ENCODE data around the gene SPOCK2.
A peak's percentile ranks its signal among the peaks of the same experiment; 100 is the strongest.

SPOCK2 gene

GRCh38 chr10:72088889-72089575, 681 bp upstream of the SPOCK2 start:
- DNase-seq = no peak
- H3K36me3 ChIP-seq = no peaks in the 10 kb centered on the region
- TF ChIP-seq CTCF (IDR thresholded peaks at IDR 0.05; ENCODE audit: low read depth, low read length) = no peak
- H3K27me3 ChIP-seq (ENCODE audit: insufficient read depth, low read depth, severe bottlenecking) = no peaks in the 10 kb centered on the region
- H3K27ac ChIP-seq = no peak overlapping the region
- no peak overlapping the region for H3K4me3 ChIP-seq (ENCODE audit: low read depth, low read length)
- H3K9me3 ChIP-seq (ENCODE audit: severe bottlenecking) = no peaks in the 10 kb centered on the region

- Histone ChIP-seq H3K27ac (no peak overlapping the region), H3K4me3 (ENCODE audit: low read depth, low read length) (no peak overlapping the region), H3K27me3 (ENCODE audit: insufficient read depth, low read depth, severe bottlenecking) (no peaks in the 10 kb centered on the region), H3K36me3 (no peaks in the 10 kb centered on the region), H3K9me3 (ENCODE audit: severe bottlenecking) (no peaks in the 10 kb centered on the region)
- DNase-seq = no peak
- TF ChIP-seq CTCF (IDR thresholded peaks at IDR 0.05; ENCODE audit: low read depth, low read length) = no peak
Observed at GRCh38 chr10:72087392-72087968, 871 bp downstream of the SPOCK2 start.

GRCh38 chr10:72086466-72087391, 1.6 kb downstream of the SPOCK2 start:
- no peak for DNase-seq
- Histone ChIP-seq H3K4me3 (ENCODE audit: low read depth, low read length) (no peak overlapping the region), H3K36me3 (no peaks in the 10 kb centered on the region), H3K27me3 (ENCODE audit: insufficient read depth, low read depth, severe bottlenecking) (no peaks in the 10 kb centered on the region), H3K9me3 (ENCODE audit: severe bottlenecking) (no peaks in the 10 kb centered on the region), H3K27ac (no peak overlapping the region)
- no peak for TF ChIP-seq CTCF (IDR thresholded peaks at IDR 0.05; ENCODE audit: low read depth, low read length)

GRCh38 chr10:72085864-72086465, 2.4 kb downstream of the SPOCK2 start:
- H3K27me3 ChIP-seq (ENCODE audit: insufficient read depth, low read depth, severe bottlenecking) = no peaks in the 10 kb centered on the region
- H3K27ac ChIP-seq = peak overlapping the region; percentile 14; the same call in 1 of the 2 replicates

GRCh38 chr10:72085166-72085565, 3.2 kb downstream of the SPOCK2 start:
- Histone ChIP-seq H3K27ac (peak overlapping the region; percentile 53), H3K27me3 (ENCODE audit: insufficient read depth, low read depth, severe bottlenecking) (no peaks in the 10 kb centered on the region), H3K9me3 (ENCODE audit: severe bottlenecking) (no peaks in the 10 kb centered on the region), H3K36me3 (no peaks in the 10 kb centered on the region), H3K4me3 (ENCODE audit: low read depth, low read length) (no peak overlapping the region)
- no peak for TF ChIP-seq CTCF (IDR thresholded peaks at IDR 0.05; ENCODE audit: low read depth, low read length)
- peak; percentile 88 for DNase-seq

More at GRCh38 chr10:72085864-72086465, 2.4 kb downstream of the SPOCK2 start:
- H3K9me3 ChIP-seq (ENCODE audit: severe bottlenecking) = no peaks in the 10 kb centered on the region
- no peak for DNase-seq
- TF ChIP-seq CTCF (IDR thresholded peaks at IDR 0.05; ENCODE audit: low read depth, low read length) = no peak
- no peaks in the 10 kb centered on the region for H3K36me3 ChIP-seq
- no peak overlapping the region for H3K4me3 ChIP-seq (ENCODE audit: low read depth, low read length)

Data from WERI-Rb-1 (cell line).